Tibial nerve (tissue), 4 donors: ENCODE results near the gene NPC1L1. TPM values are rescaled to one million over a fixed set of nuclear protein-coding genes. Genes with fewer than 3 reads are reported as not detected.

Experiments
- DNase-seq, 2 donors: peaks; one replicate each; pipeline ENCODE4 v3.0.0-alpha.2; 2019; ENCODE audit warnings: low spot score in 2 of 2
- H3K27ac ChIP-seq, 4 donors: fragments of 200-600 bp; sonication (generic) in 3 of 4; one replicate each; pipeline ENCODE4 v1.5.1; 2017 to 2019; ENCODE audit warnings: mild to moderate bottlenecking in 1 of 4
- H3K27me3 ChIP-seq, 2 donors: fragments of 200-600 bp; sonication (generic) in 1 of 2; one replicate each; pipeline versions ENCODE4 v1.5.1 to v1.6.0; 2017 to 2019
- H3K36me3 ChIP-seq, 3 donors: fragments of 200-600 bp; sonication (generic); one replicate each; pipeline ENCODE4 v1.5.1; 2018 to 2019
- H3K4me1 ChIP-seq, 4 donors: fragments of 200-600 bp; sonication (generic) in 3 of 4; one replicate each; pipeline ENCODE4 v1.5.1; 2017 to 2019
- H3K4me3 ChIP-seq, 4 donors: fragments of 200-600 bp; sonication (generic) in 3 of 4; one replicate each; pipeline ENCODE4 v1.5.1; 2017 to 2019; ENCODE audit warnings: mild to moderate bottlenecking in 1 of 4, moderate library complexity in 1 of 4
- H3K9me3 ChIP-seq, 4 donors: fragments of 200-600 bp; sonication (generic) in 3 of 4; one replicate each; pipeline ENCODE4 v1.5.1; 2017 to 2019
- CTCF ChIP-seq, 5 experiments: fragments of 200-600 bp in 3 of 5; fragments of 450-650 bp in 2 of 5; sonication (generic) in 3 of 5; IDR thresholded peaks; one replicate each; pipeline ENCODE4 v1.5.1; 2016 to 2019; ENCODE audit warnings: antibody characterized with exemption in 5 of 5, mild to moderate bottlenecking in 3 of 5, moderate library complexity in 2 of 5
- EP300 ChIP-seq, 2 donors: sonication (generic); formaldehyde crosslinking; IDR thresholded peaks; one replicate each; pipeline ENCODE4 v1.6.1; 2017; ENCODE audit warnings: antibody characterized with exemption in 2 of 2, mild to moderate bottlenecking in 1 of 2
- POLR2A ChIP-seq, 2 donors: fragments of 450-650 bp; IDR thresholded peaks; one replicate each; pipeline ENCODE4 v1.6.1; 2017; ENCODE audit warnings: antibody characterized with exemption in 2 of 2, mild to moderate bottlenecking in 2 of 2, moderate library complexity in 2 of 2
- WGBS, 2 donors: methylation state at CpG; one replicate each; pipeline ENCODE4 v1.1.5; 2018; 5-methylcytosine and 5-hydroxymethylcytosine counted together
- total RNA-seq, 4 donors: library from RNA; depleted of rRNA; stranded (reverse); fragments of >200 nt; gene quantifications; one replicate each; pipeline ENCODE4 v1.1.0, GENCODE V29; 2016

NPC1L1 gene
- total RNA-seq, 4 donors from 2014 or later, result 0.30 to 0.44 (median 0.39) TPM; not detected in 1

GRCh38 chr7:44494960-44495359 is 46.2 kb downstream of the NPC1L1 start:
- H3K9me3 ChIP-seq, result no peaks in the 10 kb centered on the region
- 78 to 80% methylated on average over 2 of the region's 2 CpGs for WGBS, 2 donors
- no peaks in the 10 kb centered on the region for H3K36me3 ChIP-seq
- no peak overlapping the region for H3K27ac ChIP-seq
- H3K27me3 ChIP-seq, result no peaks in the 10 kb centered on the region
- no peak for DNase-seq
- no peak overlapping the region for H3K4me3 ChIP-seq
- TF ChIP-seq EP300 (IDR thresholded peaks at IDR 0.05), result no peak
- TF ChIP-seq POLR2A (IDR thresholded peaks at IDR 0.05), result no peak
- TF ChIP-seq CTCF (IDR thresholded peaks at IDR 0.05), result no peak
- peaks cover 0 to 4% (median 0%) of the 10 kb centered on the region in 4 donors for H3K4me1 ChIP-seq

- no peaks in the 10 kb centered on the region for H3K36me3 ChIP-seq
- peaks cover 0 to 40% (median 19%) of the 10 kb centered on the region in 4 donors for H3K4me1 ChIP-seq
- WGBS, 2 donors, result 4 to 9% methylated on average over 3 of the region's 3 CpGs
- H3K9me3 ChIP-seq, result no peaks in the 10 kb centered on the region
- TF ChIP-seq EP300 (IDR thresholded peaks at IDR 0.05), result no peak
- no peak for TF ChIP-seq CTCF (IDR thresholded peaks at IDR 0.05)
- TF ChIP-seq POLR2A (IDR thresholded peaks at IDR 0.05), result no peak
- H3K4me3 ChIP-seq, result peak overlapping the region; percentile 82 to 95 (median 90)
- no peaks in the 10 kb centered on the region for H3K27me3 ChIP-seq
- no peak for DNase-seq
- H3K27ac ChIP-seq, result peak overlapping the region in 3 of 4 donors; percentile 97 to 98 (median 97)
These were observed 49.9 kb downstream of the NPC1L1 start for GRCh38 chr7:44491229-44491628.

- TF ChIP-seq CTCF (IDR thresholded peaks at IDR 0.05), result peak in 2 of 5 experiments; percentile 11 to 16
- TF ChIP-seq EP300 (IDR thresholded peaks at IDR 0.05), result peak; percentile 82 to 83
- TF ChIP-seq POLR2A (IDR thresholded peaks at IDR 0.05), result peak in 1 of 2 donors; percentile 46
- 0% methylated on average over 34 to 62 of the region's 63 CpGs for WGBS, 2 donors
These were observed 50.6 kb downstream of the NPC1L1 start, which contains the start of gene NUDCD3 for GRCh38 chr7:44490351-44491200. NUDCD3 (minus strand) TSS chr7:44490658; CDS start chr7:44490600, 58 bp downstream.

GRCh38 chr7:44489955-44490350 is 51.2 kb downstream of the NPC1L1 start:
- no peaks in the 10 kb centered on the region for H3K9me3 ChIP-seq
- peak overlapping the region; percentile 97 to 98 (median 98) for H3K27ac ChIP-seq
- peak overlapping the region; percentile 82 to 95 (median 90) for H3K4me3 ChIP-seq
- TF ChIP-seq CTCF (IDR thresholded peaks at IDR 0.05) (no peak), POLR2A (IDR thresholded peaks at IDR 0.05) (no peak), EP300 (IDR thresholded peaks at IDR 0.05) (no peak)
- 0 to 2% methylated on average over 16 to 19 of the region's 19 CpGs for WGBS, 2 donors
- H3K4me1 ChIP-seq, result peaks cover 0 to 52% (median 22%) of the 10 kb centered on the region in 4 donors
- H3K36me3 ChIP-seq, result peaks cover 0 to 5% (median 0%) of the 10 kb centered on the region in 3 donors
- DNase-seq, result no peak
- no peaks in the 10 kb centered on the region for H3K27me3 ChIP-seq

More at GRCh38 chr7:44490351-44491200, 50.6 kb downstream of the NPC1L1 start, which contains the start of gene NUDCD3:
- Histone ChIP-seq H3K27ac (peak within 1 kb of the TSS; percentile 97 to 98 (median 98)), H3K4me1 (peaks cover 0 to 46% (median 22%) of the 10 kb centered on the region in 4 donors), H3K36me3 (no peaks in the 10 kb centered on the region), H3K27me3 (no peaks in the 10 kb centered on the region), H3K9me3 (no peaks in the 10 kb centered on the region), H3K4me3 (peak within 1 kb of the TSS; percentile 82 to 95 (median 90))
- DNase-seq, result peak; percentile 63 to 80

- H3K4me3 ChIP-seq, result peak overlapping the region; percentile 82 to 95 (median 90)
- H3K36me3 ChIP-seq, result peaks cover 0 to 15% (median 10%) of the 10 kb centered on the region in 3 donors
- H3K27ac ChIP-seq, result no peak overlapping the region
- no peak for DNase-seq
- TF ChIP-seq EP300 (IDR thresholded peaks at IDR 0.05), result no peak
- TF ChIP-seq POLR2A (IDR thresholded peaks at IDR 0.05), result no peak
- TF ChIP-seq CTCF (IDR thresholded peaks at IDR 0.05), result no peak
- no peaks in the 10 kb centered on the region for H3K27me3 ChIP-seq
- H3K4me1 ChIP-seq, result peaks cover 0 to 58% (median 22%) of the 10 kb centered on the region in 4 donors
- 82 to 87% methylated on average over 3 of the region's 3 CpGs for WGBS, 2 donors
- peaks cover 0 to under 1% (median 0%) of the 10 kb centered on the region in 4 donors for H3K9me3 ChIP-seq
These were observed 52.2 kb downstream of the NPC1L1 start for GRCh38 chr7:44488955-44489354.
